HG03432 (cell line): ENCODE results near the gene ZNF559.

ENCODE experiments used
- ATAC-seq: cut with Tn5 transposase; IDR thresholded peaks from one replicate; pipeline ENCODE4 v1.9.1; 2021; ENCODE audit warnings: mild to moderate bottlenecking, moderate library complexity; ENCODE audit not compliant: unreplicated experiment

ZNF559 gene

DNA sequence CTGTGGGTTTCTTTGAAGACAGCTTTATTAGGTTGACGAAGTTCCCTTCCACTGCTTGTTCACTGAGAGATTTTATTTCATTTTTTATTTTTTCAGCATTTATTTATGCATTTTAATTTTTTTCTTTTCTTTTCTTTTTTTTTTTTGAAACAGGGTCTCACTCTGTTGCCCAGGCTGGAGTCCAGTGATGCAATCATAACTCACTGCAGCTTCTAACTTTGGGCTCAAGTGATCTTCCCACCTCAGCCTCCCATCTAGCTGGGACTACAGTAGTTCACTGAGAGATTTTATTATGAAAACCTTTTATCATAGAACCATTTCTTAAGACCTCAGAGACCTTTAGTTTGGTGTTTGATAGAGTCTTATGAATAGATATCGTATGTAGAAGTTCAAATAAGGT is 28.5 kb downstream of the ZNF559 start:
- ATAC-seq: no peak

DNA sequence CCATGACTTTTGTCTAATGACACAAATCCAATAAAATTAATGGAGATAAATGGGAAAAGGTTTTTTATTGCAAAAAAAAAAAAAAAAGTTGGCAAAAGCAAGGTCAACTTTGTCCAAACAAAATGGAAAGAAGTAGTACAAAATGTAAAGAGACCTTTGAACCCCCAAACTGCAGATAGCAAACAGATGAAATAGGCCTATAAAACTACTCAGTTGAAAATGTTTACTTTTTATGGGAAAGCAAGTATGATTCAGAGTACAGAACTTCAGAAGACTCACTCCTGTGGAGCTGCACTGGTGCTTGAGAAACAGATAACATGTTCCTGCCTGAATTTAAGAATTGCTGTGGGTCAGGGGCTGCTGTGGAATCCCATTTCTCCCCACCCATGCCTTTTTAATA is 29.0 kb downstream of the ZNF559 start:
- ATAC-seq: no peak

DNA sequence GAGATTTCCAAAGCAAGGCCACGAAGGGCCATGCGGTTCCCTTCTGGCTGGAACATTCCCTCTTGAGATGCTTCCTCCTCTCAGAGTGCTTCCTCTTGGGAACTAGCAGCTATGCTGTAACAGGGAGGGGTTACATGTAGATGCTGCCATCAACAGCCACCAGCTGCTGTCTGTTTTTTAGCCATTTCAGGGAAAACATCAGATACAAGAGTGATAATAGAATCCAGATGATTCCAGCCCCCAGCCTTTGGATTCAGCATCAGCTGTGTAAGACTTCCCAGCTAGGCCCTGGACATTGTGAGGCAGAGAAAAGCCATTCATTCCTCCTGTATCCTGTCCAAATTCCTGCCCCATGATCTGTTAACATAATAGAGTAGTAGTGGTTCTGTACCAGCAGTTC is 30.7 kb downstream of the ZNF559 start:
- no peak for ATAC-seq

DNA sequence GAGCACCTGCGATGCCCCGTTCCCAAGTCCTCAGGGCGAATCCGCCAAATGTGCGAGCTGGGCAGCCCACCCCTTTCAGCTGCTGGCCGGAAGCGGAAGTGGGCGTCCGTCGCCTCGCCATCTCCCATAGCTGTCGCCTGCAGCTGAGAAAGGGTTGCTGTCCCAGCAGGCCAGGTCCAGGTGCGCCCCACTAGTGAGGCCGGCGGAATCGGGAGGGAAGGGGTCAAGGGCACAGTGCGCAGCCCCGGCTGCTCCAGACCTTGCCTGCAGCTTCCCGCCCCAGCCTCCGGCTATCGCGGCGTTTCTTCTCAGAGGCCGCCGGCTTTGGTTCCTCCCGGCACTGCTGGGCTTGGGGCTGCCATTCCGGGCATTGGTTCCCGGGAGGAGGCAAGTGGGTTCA is 38.9 kb downstream of the ZNF559 start, which contains the start of gene ZNF177:
Gene ZNF177, plus strand, starts transcription at position 109 of the 400 bp plus-strand sequence. CDS start 15,299 bp downstream, outside the sequence.
- ATAC-seq: no peak

DNA sequence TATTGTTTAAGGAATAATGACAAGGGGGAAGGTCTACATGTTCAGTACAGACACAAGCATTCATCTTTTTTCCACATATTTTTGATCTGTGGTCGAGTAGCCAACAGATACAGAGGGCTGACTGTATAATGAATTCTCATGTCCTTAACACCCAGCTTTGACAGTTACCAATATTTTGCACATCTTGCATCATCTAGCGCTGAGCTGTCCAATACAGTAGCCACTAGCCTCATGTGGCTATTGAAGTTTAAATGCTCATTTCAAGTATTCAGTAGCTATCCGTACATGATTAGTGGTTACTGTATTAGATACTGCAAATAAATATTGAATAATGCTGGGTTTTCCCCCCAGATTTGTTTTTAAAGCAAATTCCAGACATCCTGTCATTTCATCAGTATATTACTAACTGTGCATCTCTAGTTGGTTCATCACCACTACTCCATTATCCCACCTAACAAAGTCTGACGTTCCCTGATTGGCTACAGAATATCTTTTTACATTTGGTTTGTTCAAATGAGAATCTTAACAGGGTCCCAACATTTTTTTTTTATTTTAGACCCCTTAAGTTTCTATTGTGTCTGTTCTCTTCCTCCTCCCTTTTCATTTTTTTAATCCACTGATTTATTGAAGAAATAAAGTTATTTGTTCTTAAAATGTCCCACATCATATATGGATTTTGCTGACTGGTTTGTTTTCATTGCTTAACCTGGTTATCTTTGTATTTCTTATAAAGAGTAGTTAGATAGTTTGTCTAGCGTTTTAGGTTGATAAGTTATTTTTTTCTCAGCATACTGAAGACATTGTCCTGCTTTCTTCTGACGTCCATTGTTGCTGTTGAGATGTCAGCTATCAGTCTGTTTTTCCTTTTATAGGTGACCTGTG is 47.0 kb downstream of the ZNF559 start:
- ATAC-seq: no peak

DNA sequence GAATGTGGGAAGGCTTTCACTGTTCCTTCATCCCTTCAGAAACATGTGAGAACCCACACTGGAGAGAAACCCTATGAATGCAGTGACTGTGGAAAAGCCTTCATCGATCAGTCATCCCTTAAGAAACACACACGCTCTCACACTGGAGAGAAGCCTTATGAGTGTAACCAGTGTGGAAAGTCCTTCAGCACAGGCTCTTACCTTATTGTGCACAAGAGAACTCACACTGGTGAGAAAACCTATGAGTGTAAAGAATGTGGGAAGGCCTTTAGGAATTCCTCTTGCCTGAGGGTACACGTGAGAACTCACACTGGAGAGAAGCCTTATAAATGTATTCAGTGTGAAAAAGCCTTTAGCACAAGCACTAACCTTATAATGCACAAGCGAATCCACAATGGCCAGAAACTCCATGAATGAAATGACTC is 57.4 kb downstream of the ZNF559 start:
- ATAC-seq: no peak
